ENCODE data around the gene WWC1.
"Not testable (repeated sequence)": the region's sequence is repeated elsewhere in the genome, so short reads cannot be mapped to it uniquely, and the experiment has no call there.

WWC1 gene

GRCh38 chr5:168308976-168309598 lies 17.6 kb downstream of the WWC1 start:
- no peak for DNase-seq (ENCODE audit: low spot score)

DNA sequence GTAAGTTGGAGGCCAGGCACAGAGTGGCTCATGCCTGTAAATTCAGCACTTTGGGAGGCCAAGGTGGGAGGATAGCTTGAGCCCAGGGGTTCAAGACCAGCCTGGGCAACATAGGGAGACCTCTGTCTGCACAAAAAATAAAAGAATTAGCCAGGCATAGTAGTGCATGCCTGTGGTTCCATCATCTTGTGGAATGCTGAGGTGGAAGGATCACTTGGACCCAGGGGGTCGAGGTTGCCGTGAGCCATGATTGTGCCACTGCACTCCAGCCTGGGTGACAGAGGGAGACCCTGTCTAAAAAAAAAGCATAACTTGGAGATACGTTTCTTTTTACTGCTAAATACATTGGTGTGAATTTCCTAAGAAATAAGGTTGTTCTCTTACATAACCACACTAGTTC lies 19.1 kb downstream of the WWC1 start:
- not testable (repeated sequence) for DNase-seq (ENCODE audit: low spot score)

DNA sequence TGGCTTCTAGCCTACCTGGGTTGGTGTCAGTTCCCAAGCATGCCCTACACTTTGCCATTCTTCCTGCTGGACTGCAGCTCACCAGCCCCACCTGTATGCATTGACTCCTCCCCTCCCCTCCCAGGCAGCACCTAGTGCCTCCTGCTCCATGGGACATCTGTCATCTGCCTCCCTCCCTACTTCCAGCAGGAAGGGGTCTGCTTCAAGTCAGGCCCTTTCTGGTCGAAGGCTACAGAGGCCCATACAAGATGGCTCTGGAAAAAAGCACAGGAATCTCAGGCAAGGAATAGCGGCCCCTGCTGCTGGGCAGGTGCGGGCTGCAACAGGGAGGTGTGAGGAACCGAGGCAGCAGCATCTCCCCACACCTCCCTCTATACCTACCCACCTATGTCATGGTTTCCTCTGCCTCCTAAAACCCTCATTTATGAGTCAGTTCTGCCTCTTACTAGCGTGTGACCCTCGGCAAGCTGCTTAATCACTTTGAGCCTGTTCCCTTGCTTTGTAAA lies 19.7 kb downstream of the WWC1 start:
- no peak for DNase-seq (ENCODE audit: low spot score)

GRCh38 chr5:168312606-168313295 lies 21.3 kb downstream of the WWC1 start:
- no peak for DNase-seq (ENCODE audit: low spot score)

GRCh38 chr5:168313596-168314204 lies 22.3 kb downstream of the WWC1 start:
- no peak for DNase-seq (ENCODE audit: low spot score)

DNA sequence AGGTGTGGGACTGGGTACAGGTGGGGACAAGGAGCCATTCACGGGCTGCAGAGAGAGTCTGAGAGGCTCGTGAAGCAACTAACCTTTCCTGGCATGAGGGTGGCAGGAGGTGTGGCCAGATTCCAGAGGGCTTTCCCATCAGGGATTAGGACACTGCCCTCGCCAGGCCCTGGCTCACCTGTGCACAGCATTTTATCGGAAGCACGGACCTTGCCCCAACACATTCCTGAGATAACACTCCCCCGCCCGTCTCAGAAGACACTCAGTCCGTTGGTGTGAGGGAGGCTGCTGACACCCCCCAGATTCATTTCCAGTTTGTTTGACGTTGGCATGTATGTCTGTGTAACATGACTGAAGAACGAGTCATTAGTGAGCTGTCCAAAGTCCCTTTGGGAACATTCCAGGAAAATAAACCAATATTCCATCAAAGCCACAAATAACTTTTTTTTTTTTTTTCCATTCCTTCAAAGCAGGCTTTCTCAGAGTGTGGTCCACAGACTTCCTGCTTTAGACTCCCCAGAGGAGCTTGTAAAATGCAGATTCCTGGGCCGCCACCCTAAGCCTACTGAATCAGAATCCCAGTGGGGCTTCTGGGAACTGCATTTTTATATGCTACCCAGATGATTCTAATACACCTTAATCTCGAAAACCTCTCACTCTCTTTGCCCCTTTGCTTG lies 23.4 kb downstream of the WWC1 start:
- DNase-seq (ENCODE audit: low spot score): no peak

DNA sequence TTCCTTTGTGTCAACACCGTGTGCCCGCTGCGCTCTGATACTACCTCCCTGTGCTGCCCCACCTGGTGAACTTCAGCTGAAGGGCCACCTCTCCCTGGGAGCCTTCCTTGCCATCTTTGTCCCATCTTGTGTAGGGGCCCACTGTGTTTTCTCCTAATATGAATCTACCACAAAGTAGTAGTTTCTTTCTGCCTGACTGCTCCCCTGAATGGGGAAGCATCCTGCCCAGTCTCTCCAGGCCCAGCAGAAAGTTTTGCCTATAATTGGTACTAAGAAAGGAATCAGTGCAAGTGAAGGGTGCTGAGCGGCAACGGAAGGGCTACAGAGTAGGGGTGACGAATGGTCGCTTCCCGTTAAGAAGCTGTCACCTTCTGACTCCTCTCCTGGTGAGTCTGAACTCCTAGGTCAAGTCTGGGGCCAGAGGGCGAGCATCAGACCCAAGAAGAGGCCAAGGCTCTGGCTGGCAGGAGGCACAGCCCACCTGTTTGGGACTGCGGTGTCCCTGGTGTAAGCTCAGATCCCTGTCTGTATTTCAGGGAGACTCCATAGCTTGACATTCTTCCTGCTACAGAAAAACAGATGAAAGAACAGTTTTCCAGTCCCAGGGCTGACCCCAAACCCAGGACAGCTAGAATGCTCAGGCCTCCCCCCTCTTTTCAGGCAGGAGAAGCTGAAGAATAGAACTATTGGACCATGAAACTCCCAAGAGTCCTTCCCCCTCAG lies 24.1 kb downstream of the WWC1 start:
- no peak for DNase-seq (ENCODE audit: low spot score)

- no peak for DNase-seq (ENCODE audit: low spot score)
Observed at GRCh38 chr5:168316139-168316578, 24.7 kb downstream of the WWC1 start.

GRCh38 chr5:168317096-168317520 lies 25.7 kb downstream of the WWC1 start:
- DNase-seq (ENCODE audit: low spot score): peak; percentile 41

GRCh38 chr5:168317521-168318147 lies 26.2 kb downstream of the WWC1 start:
- DNase-seq (ENCODE audit: low spot score): no peak

- DNase-seq (ENCODE audit: low spot score): no peak
Observed at GRCh38 chr5:168318240-168318639, 26.8 kb downstream of the WWC1 start.

DNA sequence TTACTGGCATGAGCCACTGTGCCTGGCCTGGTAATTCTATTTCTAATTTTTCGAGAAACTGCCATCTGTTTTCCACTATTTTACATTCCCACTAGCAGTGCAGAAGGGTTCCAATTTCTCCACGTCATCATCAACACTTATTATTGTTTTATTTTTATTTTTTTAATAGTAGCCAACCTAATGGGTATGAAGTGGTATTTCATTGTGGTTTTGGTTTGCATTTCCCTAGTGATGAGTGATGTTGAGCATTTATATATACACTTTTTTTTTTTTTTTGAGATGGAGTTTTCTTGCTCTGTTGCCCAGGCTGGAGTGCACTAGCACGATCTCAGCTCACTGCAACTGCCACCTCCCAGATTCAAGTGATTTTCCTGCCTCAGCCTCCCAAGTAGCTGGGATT lies 28.3 kb downstream of the WWC1 start:
- DNase-seq (ENCODE audit: low spot score): no peak

- no peak for DNase-seq (ENCODE audit: low spot score)
Observed at GRCh38 chr5:168320805-168321204, 29.4 kb downstream of the WWC1 start.

- DNase-seq (ENCODE audit: low spot score): no peak
Observed at GRCh38 chr5:168324859-168325630, 33.6 kb downstream of the WWC1 start.

DNA sequence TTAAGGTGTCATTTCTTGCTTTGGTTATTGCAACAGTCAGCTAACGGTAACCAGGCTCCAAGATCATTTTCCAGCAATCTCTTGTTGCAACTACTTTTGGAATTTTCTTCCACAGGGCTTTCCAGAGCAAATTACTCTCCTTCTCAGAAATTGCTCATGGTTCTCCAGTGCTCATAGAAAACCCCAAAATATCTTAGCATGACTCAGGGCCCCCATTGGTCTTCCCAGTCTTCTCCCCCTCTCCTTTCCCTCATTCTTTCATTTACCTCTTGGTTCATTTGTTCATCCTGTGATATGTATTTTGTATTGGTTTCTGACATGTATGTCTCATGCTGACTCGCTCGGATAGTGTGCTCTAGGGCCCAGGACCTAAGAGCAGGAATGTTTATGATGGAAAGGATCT lies 35.6 kb downstream of the WWC1 start:
- DNase-seq (ENCODE audit: low spot score): no peak

- DNase-seq (ENCODE audit: low spot score): no peak
Observed at GRCh38 chr5:168327451-168327850, 36.0 kb downstream of the WWC1 start.

DNA sequence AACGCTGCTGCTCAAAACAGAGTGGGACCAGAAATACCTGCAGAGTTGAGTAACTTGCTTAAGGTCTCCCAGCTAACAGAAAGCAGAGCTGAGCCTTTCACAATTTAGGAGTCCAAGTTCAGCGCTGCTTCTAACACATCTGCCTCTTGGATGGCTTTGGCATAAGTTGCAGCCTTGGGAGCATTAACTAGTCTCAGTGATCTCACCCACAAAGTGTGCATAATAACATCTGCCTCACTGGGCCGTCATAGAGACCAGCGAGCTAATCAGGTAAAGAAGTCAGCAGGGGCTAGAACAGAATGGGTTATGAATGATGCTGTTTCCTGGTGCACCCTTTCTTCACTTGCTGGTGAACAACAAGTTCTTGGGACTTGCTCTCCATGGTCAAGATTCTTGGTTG lies 36.5 kb downstream of the WWC1 start:
- no peak for DNase-seq (ENCODE audit: low spot score)

DNA sequence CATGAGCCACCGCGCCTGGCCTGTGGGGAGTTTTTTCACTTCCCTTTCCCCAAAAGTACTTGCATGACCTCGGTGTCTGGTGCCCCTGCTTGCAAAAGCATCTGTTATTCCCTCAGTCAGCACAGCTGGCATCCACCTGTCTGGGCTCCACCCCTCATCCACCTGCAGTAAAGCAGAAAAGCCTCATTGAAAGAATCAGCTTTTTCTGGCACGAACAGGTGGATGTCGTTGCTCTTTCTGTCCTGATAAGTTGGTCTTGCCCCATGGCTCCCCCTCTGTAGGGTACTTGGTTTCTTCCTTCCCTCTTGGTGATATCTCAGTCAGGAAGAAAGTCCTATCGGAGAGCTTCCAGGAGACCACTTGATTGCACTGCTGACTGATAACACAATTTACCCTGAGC lies 37.4 kb downstream of the WWC1 start:
- no peak for DNase-seq (ENCODE audit: low spot score)

GRCh38 chr5:168329302-168329701 lies 37.9 kb downstream of the WWC1 start:
- no peak for DNase-seq (ENCODE audit: low spot score)

DNA sequence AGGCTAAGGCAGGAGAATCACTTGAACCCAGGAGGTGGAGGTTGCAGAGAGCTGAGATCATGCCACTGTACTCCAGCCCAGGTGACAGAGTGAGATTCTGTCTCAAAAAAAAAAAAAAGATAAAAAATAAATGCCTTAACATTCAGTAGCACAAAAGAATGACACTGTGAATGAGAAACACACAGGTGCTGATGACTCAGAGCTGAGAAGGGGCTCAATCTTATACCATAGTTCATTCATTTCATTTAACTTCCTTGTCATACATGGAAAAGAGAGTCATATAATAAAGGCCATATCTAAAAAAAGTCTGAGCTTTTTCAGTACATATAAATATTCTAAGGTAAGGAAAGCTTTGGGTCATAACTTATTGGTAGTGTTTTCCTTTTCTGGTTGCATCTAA lies 40.6 kb downstream of the WWC1 start:
- no peak for DNase-seq (ENCODE audit: low spot score)

DNA sequence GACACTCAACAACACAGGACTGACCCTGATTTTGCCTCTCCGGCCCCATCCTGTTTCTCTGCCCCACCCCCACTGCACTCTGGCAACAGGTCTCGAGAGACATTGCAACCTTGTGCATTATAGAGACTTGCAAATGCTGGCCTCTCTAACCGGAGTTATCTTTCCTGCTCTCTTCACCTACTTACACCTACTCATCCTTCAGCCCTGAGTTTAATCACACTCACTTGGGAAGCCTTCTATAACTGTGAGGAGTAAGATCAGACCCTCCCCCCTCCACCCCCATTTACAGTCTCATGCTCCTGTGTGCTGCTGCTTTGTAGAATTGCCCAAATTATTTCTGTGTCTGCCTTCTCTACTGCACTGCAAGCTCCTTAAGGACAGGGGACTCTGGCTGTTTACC lies 42.8 kb downstream of the WWC1 start:
- DNase-seq (ENCODE audit: low spot score): no peak

Data from globus pallidus (tissue), 1 donor.